DND-41 (cell line): Measurements from ENCODE around the gene RNASEL.

Experiments
- EZH2 ChIP-seq: IDR thresholded peaks from 3 replicates; pipeline ENCODE4 v1.6.1; 2012; ENCODE audit warnings: borderline replicate concordance, low read depth, mild to moderate bottlenecking, moderate library complexity, low read length, inconsistent platforms; ENCODE audit not compliant: severe bottlenecking
- TF ChIP-seq, protein P1 (sequence below): IDR thresholded peaks from 2 replicates; pipeline ENCODE4 v1.5.1; 2012; ENCODE audit warnings: borderline replicate concordance, low read length, moderate library complexity, mild to moderate bottlenecking; ENCODE audit not compliant: poor library complexity, severe bottlenecking; ENCODE audit errors: extremely low read depth

DNA sequence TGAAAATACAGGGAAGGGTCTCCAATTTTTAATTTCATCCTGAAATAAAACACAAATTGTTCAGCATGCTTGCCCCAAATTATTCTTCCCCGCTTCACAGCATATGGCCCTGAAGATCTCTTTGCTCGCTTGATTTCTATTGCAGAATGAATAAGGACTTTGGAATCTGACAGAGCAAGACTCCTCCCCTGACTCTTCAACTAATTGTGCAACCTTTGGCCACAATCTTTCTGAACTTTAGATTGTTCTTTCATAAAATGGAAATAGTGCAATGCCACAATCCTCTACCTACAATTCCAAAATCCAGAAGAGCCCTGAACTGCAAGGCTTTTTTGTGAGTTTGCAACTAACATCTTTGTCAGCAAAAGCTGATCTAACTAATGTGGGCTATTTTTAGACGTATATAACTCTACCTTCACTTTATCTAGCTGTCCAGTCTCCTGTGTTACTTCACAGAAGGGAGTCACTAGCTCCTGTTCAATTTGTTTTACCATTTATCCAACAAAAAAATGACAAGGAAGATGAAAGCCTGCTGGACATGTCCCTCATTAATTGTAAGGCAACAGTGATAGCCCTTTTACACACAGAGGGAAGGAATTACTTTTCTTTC, 13.4 kb downstream of the RNASEL start:
- TF ChIP-seq, protein P1, sequence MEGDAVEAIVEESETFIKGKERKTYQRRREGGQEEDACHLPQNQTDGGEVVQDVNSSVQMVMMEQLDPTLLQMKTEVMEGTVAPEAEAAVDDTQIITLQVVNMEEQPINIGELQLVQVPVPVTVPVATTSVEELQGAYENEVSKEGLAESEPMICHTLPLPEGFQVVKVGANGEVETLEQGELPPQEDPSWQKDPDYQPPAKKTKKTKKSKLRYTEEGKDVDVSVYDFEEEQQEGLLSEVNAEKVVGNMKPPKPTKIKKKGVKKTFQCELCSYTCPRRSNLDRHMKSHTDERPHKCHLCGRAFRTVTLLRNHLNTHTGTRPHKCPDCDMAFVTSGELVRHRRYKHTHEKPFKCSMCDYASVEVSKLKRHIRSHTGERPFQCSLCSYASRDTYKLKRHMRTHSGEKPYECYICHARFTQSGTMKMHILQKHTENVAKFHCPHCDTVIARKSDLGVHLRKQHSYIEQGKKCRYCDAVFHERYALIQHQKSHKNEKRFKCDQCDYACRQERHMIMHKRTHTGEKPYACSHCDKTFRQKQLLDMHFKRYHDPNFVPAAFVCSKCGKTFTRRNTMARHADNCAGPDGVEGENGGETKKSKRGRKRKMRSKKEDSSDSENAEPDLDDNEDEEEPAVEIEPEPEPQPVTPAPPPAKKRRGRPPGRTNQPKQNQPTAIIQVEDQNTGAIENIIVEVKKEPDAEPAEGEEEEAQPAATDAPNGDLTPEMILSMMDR: no peak
- TF ChIP-seq EZH2: no peak
